MCF 10A (cell line): ENCODE data around the gene TMEM117. TPM values are rescaled to one million over a fixed set of nuclear protein-coding genes. Genes with fewer than 3 reads are reported as not detected.

ENCODE experiments used
- BruUV-seq: library from RNA; stranded (reverse); fragments of 400-500 nt; replicated peaks from 2 replicates; lab custom pipeline; 2021; lab: Mats Ljungman, UMichigan
- CTCF ChIA-PET: fragments of 300-600 bp; sonication (Branson Sonifier 250); formaldehyde crosslinking; extraction: SDS; loops from one replicate; lab custom pipeline; 2021; ENCODE audit warnings: antibody characterized with exemption, inconsistent platforms; lab: Yijun Ruan, JAX
- POLR2A ChIA-PET: fragments of 300-600, 350-650 bp; sonication (Branson Sonifier 250); formaldehyde crosslinking; extraction: SDS; loops from one replicate; lab custom pipeline; 2020; ENCODE audit warnings: antibody characterized with exemption, inconsistent platforms; lab: Yijun Ruan, JAX
- DNase-seq: peaks from one replicate; pipeline ENCODE4 v3.0.0-alpha.2; 2018; ENCODE audit not compliant: unreplicated experiment
- H3K27ac Mint-ChIP-seq: one replicate; pipeline ENCODE4 v1.8.0; 2022; ENCODE audit warnings: mild to moderate bottlenecking, low read depth, mixed read lengths; ENCODE audit not compliant: unreplicated experiment
- H3K27me3 Mint-ChIP-seq: one replicate; pipeline ENCODE4 v1.8.0; 2022; ENCODE audit warnings: mixed read lengths; ENCODE audit not compliant: insufficient read depth, unreplicated experiment
- H3K36me3 Mint-ChIP-seq: one replicate; pipeline ENCODE4 v1.8.0; 2022; ENCODE audit warnings: mild to moderate bottlenecking, moderate library complexity, mixed read lengths; ENCODE audit not compliant: insufficient read depth, unreplicated experiment
- H3K4me1 Mint-ChIP-seq: one replicate; pipeline ENCODE4 v1.8.0; 2022; ENCODE audit warnings: mixed read lengths; ENCODE audit not compliant: insufficient read depth, unreplicated experiment
- H3K4me3 Mint-ChIP-seq: one replicate; pipeline ENCODE4 v1.8.0; 2022; ENCODE audit warnings: mild to moderate bottlenecking, moderate library complexity, mixed read lengths; ENCODE audit not compliant: unreplicated experiment
- H3K9me3 Mint-ChIP-seq: one replicate; pipeline ENCODE4 v1.8.0; 2022; ENCODE audit warnings: mixed read lengths; ENCODE audit not compliant: unreplicated experiment
- intact Hi-C: fragments of 100-400 bp; cut with micrococcal nuclease; formaldehyde crosslinking; loops from 2 replicates; pipeline ENCODE4 v1.14.1; 2022
- total RNA-seq: library from RNA; stranded (reverse); gene quantifications from 2 replicates; pipeline ENCODE4 v1.2.3, GENCODE V29; 2022
- TF ChIP-seq, protein P1 (sequence below): fragments of 200-600 bp; IDR thresholded peaks from one replicate; pipeline ENCODE4 v1.8.0; 2022; ENCODE audit warnings: antibody characterized with exemption, mild to moderate bottlenecking; ENCODE audit not compliant: unreplicated experiment

Gene TMEM117
- total RNA-seq, 1 experiment from 2014 or later: 3.2 TPM

DNA sequence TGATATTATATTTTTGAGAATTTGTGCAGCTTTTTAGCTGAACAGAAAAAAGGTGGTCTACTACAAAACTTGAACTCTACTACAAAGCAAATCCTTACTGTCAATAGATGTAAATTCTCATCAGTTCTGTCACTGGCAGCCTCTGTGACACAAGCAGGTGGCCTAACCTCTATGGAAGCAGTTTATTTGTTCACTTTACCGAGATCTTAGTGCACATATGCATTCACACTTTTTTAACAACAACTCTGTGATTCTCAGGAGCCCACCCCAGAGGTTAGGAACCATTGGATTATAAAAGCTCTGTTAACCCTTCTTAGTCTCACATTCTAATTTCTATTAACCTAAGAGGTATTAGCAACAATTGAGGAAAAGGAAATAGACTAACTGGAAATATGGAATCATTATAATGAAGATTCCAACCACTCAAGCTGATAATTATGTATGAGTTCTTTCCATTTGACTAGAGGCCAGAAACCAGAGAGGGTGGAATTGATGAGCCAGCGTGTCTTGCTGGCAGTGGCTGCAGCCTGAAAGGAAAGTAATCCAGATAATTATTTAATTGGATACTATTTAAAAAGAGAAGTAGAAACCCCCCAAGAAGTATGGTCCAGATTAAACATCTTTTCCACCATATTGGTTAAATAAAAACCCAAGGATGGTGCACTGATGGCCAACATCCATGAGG lies 451.1 kb downstream of the TMEM117 start:
- Mint-ChIP-seq H3K27ac (no peak overlapping the region), H3K27me3 (no peaks in the 10 kb centered on the region), H3K9me3 (peaks cover 14% of the 10 kb centered on the region), H3K36me3 (no peaks in the 10 kb centered on the region), H3K4me1 (no peaks in the 10 kb centered on the region), H3K4me3 (no peak overlapping the region)
- no TSS peak for BruUV-seq
- ChIA-PET POLR2A (interaction anchor here (0.6 to 0.8 kb wide), 2 partner anchors 9 to 26 kb away, joined by 3 read pairs; no protein-coding TSS in a partner anchor), CTCF (interaction anchor here (0.6 kb wide), 1 partner anchor 62 kb away, joined by 3 read pairs; no protein-coding TSS in a partner anchor)
- intact Hi-C loops: no loop called here
- TF ChIP-seq, protein P1, sequence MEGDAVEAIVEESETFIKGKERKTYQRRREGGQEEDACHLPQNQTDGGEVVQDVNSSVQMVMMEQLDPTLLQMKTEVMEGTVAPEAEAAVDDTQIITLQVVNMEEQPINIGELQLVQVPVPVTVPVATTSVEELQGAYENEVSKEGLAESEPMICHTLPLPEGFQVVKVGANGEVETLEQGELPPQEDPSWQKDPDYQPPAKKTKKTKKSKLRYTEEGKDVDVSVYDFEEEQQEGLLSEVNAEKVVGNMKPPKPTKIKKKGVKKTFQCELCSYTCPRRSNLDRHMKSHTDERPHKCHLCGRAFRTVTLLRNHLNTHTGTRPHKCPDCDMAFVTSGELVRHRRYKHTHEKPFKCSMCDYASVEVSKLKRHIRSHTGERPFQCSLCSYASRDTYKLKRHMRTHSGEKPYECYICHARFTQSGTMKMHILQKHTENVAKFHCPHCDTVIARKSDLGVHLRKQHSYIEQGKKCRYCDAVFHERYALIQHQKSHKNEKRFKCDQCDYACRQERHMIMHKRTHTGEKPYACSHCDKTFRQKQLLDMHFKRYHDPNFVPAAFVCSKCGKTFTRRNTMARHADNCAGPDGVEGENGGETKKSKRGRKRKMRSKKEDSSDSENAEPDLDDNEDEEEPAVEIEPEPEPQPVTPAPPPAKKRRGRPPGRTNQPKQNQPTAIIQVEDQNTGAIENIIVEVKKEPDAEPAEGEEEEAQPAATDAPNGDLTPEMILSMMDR: no peak
- no peak for DNase-seq

DNA sequence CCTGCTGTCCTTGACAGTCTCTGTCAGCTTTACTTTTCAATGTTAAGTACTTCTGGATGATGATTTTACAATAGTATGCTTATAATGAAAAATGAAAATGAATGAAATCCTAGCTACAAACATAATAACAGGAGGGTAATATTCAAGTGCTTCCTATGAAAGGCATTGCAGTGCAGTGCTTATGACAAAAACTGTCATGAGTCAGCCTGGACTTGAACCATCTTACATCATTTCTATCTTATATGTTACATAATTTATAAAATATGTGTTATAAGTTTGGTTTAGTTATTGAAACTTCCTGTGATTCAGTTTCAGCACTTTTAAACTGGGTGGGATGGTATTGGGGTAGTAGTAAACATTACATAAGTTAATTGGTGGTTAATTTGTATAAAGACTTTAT lies 451.7 kb downstream of the TMEM117 start:
- intact Hi-C loops: no loop called here
- H3K36me3 Mint-ChIP-seq: no peaks in the 10 kb centered on the region
- peaks cover 14% of the 10 kb centered on the region for H3K9me3 Mint-ChIP-seq
- no peak overlapping the region for H3K4me3 Mint-ChIP-seq
- TF ChIP-seq, protein P1: no peak
- no peaks in the 10 kb centered on the region for H3K27me3 Mint-ChIP-seq
- ChIA-PET CTCF (no interaction called here), POLR2A (interaction anchor here (0.8 kb wide), 1 partner anchor 26 kb away, joined by 3 read pairs; no protein-coding TSS in a partner anchor)
- DNase-seq: peak; percentile 1
- no TSS peak for BruUV-seq
- no peak overlapping the region for H3K27ac Mint-ChIP-seq
- no peaks in the 10 kb centered on the region for H3K4me1 Mint-ChIP-seq

DNA sequence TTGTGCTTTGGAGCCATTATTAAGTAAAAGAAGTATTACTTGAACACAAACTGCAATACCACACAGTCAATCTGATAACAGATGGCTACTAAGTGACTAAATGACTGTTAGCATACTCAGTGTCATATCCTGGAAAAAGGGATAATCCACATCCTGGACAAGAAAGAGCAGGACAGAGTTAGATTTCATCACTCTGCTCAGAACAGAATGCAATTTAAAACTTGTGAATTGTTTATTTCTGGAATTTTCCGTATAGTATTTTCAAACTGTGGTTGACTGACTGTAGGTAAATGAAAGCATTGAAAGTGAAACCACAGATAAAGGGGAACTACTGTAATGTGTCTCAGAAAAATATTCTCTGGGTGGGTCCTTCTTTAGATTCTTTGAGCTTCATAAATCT lies 458.8 kb downstream of the TMEM117 start:
- H3K27me3 Mint-ChIP-seq: no peaks in the 10 kb centered on the region
- TF ChIP-seq, protein P1: no peak
- H3K36me3 Mint-ChIP-seq: no peaks in the 10 kb centered on the region
- no peak for DNase-seq
- peaks cover 18% of the 10 kb centered on the region for H3K9me3 Mint-ChIP-seq
- H3K4me3 Mint-ChIP-seq: no peak overlapping the region
- no TSS peak for BruUV-seq
- CTCF ChIA-PET: no interaction called here
- no peak overlapping the region for H3K27ac Mint-ChIP-seq
- POLR2A ChIA-PET: no interaction called here
- intact Hi-C loops: no loop called here
- H3K4me1 Mint-ChIP-seq: no peaks in the 10 kb centered on the region

DNA sequence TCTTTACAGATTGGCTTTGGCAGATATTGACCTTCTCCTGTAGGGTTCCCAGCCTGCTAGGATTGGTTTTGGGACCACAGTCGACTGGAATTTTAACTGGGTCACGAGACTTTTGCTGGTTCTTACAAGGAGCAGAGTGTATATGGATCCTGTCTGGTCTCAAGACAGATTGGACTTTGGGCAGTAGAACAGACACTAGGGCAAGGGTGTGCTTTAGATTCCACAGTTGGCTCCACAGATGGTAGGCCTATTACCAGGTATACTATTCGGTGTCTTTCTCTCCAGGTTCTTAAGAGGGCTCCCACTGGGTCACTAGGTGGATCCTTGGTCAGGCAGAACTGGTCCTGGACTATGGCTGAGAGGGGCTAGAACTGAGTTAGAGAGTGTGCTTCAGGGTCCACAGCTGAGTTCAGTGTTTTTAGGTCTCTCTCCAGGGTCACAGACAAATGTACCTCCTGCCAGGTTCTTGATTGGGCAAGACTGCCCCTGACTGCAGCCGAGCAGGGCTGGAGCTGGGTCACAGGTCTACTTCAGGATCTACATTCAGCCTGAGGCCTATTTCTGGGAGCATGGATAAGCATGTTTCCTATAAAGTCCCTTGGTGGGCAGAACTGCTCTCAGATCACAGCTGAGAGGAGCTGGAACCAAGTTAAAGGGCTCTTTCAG lies 460.2 kb downstream of the TMEM117 start:
- no peaks in the 10 kb centered on the region for H3K27me3 Mint-ChIP-seq
- H3K4me1 Mint-ChIP-seq: no peaks in the 10 kb centered on the region
- H3K9me3 Mint-ChIP-seq: peaks cover 11% of the 10 kb centered on the region
- no peak for DNase-seq
- TF ChIP-seq, protein P1: no peak
- no peaks in the 10 kb centered on the region for H3K36me3 Mint-ChIP-seq
- no peak overlapping the region for H3K27ac Mint-ChIP-seq
- no peak overlapping the region for H3K4me3 Mint-ChIP-seq
- ChIA-PET POLR2A (no interaction called here), CTCF (interaction anchor here (0.6 kb wide), 1 partner anchor 15 kb away, joined by 3 read pairs; no protein-coding TSS in a partner anchor)
- BruUV-seq: no TSS peak
- intact Hi-C loops: no loop called here
